AG20443 (cell line): ENCODE measurements around the gene MAPRE3.
"Not testable (repeated sequence)": the region's sequence is repeated elsewhere in the genome, so short reads cannot be mapped to it uniquely, and the experiment has no call there.

ENCODE experiments used
- DNase-seq: peaks from one replicate; pipeline ENCODE4 v3.0.0; 2012; ENCODE audit warnings: low spot score, mixed read lengths

MAPRE3 gene

DNA sequence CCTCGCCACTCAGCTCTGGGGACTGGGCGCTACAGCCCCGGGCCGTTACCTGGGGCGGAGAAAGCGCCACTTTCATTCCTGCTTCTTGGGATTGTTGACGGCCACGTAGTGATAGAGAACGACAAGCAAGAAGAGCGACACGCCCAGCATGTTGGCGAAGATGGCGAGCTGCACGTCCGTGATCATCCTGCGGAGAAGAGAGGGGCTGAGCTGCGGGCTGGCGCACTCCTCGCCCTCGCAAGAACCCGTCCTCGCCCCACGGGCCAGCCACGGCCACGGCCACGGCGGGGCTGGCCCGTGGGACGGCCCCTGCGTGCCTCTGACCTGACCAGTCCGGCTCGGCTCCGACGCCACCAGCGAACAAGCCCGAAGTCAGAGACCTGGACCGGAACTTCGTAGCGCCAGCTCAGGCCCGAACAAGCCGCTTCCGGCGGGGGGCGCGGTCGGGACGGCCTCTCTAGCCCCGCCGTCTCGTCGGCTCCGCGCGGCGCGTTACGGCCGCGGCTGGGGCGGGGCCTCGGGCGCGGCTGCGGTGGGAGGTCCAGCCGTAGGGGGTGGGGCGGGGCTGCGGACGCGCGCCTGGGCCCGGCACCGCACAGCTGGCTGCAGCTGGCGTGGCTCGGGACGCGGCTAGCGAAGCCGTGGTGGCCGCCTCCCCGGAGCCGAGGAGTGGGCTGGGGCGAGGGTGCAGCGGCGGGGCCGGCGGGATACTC is 101.0 kb downstream of the MAPRE3 start, which contains the start of gene OST4:
Gene OST4 (minus strand): TSS at position 378 of the 713 bp plus-strand sequence.
- peak; percentile 97 for DNase-seq

DNA sequence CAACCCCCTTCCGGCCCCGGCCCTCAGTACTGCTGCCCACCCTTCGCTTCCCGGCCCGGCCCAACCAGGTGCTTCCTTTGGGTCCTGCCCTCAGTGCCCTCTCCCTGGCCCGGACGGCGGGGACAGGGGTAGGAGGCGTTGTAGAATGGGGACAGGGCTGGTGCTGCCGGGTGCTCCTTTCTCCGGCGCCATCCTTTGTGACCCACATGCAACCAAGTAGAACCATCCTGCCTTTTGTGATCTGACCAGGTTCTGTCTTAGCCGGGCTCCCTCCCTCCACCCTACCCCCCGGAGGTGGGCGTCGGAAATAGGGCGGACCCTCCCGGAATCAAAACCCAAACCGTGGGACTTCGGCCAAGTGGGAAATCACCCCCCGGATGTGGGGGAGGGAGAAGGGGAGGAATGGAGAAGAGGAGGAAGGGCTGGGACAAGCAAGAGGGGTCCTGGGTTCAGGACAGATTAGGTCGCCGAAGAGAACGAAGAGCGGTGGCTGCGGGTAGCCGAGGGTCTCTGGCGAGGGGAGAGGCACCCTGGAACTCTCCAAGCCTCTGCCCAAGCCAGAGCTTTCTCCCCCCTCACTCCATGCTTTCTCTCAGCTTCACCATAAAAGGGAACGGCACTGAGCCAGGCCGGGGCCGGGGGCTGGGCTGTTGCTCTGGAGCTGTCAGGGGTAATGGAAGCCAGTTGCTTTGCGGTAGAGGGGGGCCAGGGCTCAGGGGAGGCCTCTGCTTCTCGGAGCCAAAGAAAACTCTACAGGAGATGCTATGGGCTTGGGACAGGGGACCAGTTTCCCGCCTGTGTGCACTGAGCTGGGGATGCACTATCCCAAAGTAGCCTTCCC is 101.8 kb downstream of the MAPRE3 start:
- DNase-seq, result no peak

DNA sequence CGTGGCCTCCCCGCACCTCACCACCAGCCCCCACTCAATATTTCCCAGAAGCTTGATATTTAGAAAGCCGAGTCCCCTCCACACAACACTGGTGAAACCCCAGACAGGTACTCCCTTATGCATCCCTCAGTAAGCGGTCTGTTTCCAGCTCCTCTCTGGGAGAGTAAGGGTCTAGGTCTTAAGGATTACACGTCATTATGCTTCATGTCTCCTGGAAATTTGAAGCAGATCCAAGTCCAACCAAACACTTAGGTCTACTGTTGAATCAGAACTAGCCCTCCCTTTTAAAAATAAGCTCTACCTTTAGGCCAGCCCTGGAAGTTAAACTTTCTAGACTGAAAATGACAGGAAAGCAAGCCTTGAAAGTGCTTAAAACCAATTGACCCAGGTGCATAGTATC is 102.5 kb downstream of the MAPRE3 start:
- no peak for DNase-seq

DNA sequence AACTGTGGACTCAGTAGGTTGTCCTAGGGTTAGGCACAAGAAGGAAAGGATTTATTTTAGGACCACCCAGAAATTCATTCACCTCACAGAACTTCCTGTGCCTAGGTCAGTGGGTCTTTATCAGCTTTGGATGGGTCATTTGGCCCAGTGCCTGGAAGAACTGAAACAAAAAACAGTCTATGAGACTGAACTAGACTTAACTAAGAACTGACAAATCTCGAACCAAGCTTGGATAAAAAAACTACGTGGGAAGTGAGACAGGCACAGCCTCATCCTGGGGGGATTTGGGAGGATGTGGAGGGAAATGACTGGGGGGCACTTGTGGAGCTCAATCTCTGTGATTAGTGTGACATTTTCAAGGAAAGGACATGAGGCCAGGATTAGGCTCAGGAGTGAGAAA is 103.3 kb downstream of the MAPRE3 start:
- no peak for DNase-seq

DNA sequence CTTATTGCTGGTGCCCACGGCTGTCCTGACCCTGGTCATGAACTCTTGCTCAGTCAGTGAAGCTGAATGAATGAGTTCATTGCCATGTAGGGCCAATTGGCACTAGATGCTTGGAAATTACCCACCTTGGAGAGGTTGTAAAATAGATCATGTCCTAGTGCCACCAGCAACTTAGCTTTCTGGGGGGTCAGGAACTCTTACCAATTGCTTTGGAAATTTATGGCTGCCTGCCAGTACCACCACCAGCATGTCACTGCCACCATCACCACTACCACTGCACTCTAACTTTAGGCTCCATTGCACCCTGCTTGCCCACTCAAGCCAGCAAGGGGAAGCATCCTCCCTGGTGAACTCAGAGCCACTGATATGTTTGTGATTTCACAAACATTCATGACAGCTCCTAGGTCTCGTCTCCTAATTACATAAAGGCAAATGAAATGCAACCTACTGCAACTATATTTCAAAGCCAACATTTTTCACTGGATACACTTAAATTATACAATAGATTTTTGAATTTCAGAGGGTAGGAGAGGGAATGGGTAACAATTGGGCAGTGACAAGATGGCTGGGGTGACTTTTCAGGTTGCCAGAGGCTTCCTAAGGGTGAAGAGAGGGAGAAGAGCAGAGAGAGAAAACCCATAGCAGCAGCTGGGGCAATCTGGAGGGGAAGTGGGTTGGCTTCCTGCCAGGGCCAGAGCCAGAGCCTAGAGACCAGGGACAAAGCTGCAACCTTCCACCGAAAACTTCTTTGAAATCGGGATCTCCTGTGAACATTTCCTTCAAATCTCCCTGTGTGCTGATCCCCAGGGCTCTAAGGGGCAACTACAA is 104.5 kb downstream of the MAPRE3 start:
- DNase-seq, result no peak

DNA sequence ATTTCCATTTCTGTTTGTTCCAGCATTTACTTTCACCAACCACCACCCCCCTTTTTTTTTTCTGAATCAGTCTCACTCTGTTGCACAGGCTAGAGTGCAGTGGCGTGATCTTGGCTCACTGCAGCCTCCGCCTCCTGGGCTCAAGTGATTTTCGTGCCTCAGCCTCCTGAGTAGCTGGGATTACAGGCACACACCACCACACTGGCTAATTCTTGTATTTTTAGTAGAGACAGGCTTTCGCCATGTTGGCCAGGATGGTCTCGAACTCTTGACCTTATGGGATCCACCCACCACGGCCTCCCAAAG is 105.1 kb downstream of the MAPRE3 start:
- not testable (repeated sequence) for DNase-seq

DNA sequence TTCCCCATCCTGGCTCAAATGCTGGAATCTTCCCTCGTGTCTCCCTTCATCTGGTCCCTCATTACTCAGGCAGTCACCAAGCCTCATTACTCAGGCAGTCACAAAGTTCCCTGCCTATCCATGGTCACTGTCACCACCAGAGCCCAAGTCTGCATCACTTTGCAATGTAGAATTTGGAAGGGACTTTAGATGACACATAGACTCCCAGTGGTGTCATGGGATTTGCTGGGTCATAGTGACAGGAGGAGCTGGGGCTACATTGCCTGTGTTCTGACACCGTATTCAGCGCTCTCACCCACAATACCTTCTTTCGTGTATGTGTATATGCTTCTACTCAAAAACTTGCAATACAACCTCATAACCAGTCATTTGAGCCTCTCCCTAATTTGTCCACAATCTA is 105.9 kb downstream of the MAPRE3 start:
- no peak for DNase-seq
